Skeletal muscle cell (primary cell): ENCODE data around the gene CBLL1.

Source experiments
- DNase-seq: peaks from one replicate; pipeline ENCODE4 v3.0.0-alpha.2; 2010; ENCODE audit warnings: low read depth
- H3K4me3 ChIP-seq: 2 replicates; pipeline ENCODE4 v1.5.1; 2011; ENCODE audit warnings: low read depth, mild to moderate bottlenecking, control low read depth, low read length, moderate library complexity

Gene CBLL1

DNA sequence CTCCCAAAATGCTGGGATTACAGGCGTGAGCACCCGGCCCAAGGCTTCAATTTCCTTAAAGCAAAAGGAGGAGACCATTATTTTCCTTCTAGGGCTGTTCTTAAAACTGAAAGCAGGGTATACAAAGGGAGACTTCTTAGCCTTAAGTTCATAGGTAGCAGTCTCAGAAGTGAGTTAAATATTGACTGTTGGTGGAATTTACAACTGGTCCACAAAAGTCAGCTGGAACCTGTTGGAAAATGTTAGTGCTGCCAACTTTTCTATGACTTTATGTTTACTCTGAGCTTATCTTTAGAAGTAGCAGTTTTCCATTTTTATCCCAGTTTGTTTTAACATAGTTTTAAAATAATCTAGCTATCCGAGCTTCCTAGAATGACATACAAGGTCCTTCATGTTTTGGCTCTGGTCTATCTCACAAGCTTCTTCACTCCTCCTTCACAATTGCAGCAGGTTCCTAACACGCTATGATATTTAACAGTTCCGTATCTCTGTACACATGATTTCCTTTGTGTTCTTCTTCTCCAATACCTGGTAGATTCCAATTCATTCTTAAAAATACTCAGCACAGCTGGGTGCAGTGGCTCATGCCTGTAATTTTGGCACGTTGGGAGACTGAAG, 55.8 kb downstream of the CBLL1 start:
- H3K4me3 ChIP-seq, result no peak overlapping the region
- no peak for DNase-seq

DNA sequence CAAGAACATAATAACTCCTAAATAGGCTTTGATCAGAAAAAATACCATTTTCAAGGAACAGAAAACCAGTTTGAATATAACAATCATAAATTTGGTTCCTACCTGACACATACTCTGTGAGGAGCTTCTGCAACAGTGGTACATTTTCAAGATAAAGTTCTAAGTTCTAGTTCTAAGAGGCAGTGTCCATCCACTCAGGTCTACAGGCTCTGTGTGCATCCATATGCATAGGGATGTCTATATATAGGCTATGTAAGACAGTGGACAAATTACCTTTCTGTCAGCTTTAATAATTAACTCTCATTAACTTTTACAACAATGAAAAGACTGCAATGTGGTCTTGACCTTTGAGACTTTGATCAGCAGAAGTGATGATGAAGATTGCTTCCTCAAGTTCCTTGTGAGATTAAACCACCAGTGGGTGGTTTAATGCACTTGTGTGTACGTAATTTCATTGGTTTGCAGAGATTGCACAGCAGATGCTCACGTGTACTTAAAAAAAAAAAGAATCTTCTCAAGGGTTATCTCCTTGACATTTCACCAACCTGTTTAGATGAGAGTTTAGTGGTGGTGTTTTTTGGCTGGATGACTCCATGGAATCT, 59.2 kb downstream of the CBLL1 start, which contains the start of gene SLC26A3:
Gene SLC26A3 (minus strand): TSS at position 215 of the 602 bp plus-strand sequence. CDS start 8,714 bp downstream, outside the sequence.
- no peak for DNase-seq
- no peak within 1 kb of the TSS for H3K4me3 ChIP-seq

DNA sequence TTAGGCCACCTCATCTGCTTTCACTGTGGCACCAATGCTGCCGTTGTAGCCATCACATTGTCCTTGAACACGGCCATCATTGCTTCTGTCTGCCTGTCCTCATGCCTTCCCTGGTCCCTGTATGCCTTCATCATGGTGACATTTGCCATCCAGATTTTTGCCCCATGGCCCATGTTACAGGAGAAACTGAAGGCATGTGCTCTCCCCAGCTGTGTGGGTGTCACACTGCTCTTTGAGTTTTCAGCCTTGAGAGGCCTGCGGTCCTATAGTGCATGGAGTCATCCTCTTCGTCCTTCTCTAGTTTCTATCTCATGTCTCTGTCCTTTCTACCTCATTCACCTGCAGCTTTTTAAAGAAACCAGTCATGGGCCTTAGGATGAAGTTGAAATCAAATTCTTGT, 65.2 kb downstream of the CBLL1 start:
- no peak for DNase-seq
- no peak overlapping the region for H3K4me3 ChIP-seq

DNA sequence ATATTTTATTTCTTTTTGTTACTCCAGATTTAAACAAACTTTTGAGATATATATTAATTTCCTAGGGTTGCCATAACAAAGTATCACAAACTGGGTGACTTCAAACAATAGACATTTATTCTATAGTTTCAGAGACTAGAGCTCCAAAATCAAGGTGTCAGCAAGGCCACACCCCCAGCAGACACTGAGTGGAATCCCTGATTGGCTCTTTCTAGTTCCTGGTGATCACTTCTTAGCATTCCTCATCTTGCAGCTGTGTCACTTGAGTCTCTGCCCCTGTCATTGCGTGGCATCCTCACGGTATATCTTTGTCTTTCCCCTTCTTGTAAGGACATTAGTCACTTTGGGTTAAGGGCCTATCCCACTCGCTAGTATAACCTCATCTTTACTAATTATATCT, 66.7 kb downstream of the CBLL1 start:
- no peak overlapping the region for H3K4me3 ChIP-seq
- DNase-seq, result no peak
